Activated CD4-positive, alpha-beta T cell treated with anti-CD3 and anti-CD28 coated beads for 4 hours (primary cell): Measurements from ENCODE around the gene MPRIP.
A peak's percentile ranks its signal among the peaks of the same experiment; 100 is the strongest.

Experiments
- DNase-seq, 2 donors: peaks; one replicate each; pipeline ENCODE4 v3.0.0-alpha.2; 2020

Gene MPRIP

GRCh38 chr17:17114592-17115225, 72.5 kb downstream of the MPRIP start:
- DNase-seq: peak in 1 of 2 donors; percentile 34

GRCh38 chr17:17115620-17116019, 73.4 kb downstream of the MPRIP start:
- DNase-seq: no peak

GRCh38 chr17:17116406-17116805, 74.1 kb downstream of the MPRIP start:
- DNase-seq: no peak

GRCh38 chr17:17117923-17118322, 75.7 kb downstream of the MPRIP start:
- DNase-seq: no peak

- DNase-seq: no peak
Measured at GRCh38 chr17:17118399-17118798, 76.1 kb downstream of the MPRIP start.

GRCh38 chr17:17119106-17119505, 76.8 kb downstream of the MPRIP start:
- no peak for DNase-seq

- DNase-seq: peak; percentile 50 to 60
Measured at GRCh38 chr17:17119533-17119932, 77.3 kb downstream of the MPRIP start.

GRCh38 chr17:17120294-17120693, 78.0 kb downstream of the MPRIP start:
- DNase-seq: no peak

GRCh38 chr17:17120701-17121100, 78.4 kb downstream of the MPRIP start:
- no peak for DNase-seq

- DNase-seq: no peak
Measured at GRCh38 chr17:17121162-17121561, 78.9 kb downstream of the MPRIP start.

GRCh38 chr17:17122781-17123483, 80.7 kb downstream of the MPRIP start:
- DNase-seq: no peak

GRCh38 chr17:17124341-17124740, 82.1 kb downstream of the MPRIP start:
- DNase-seq: no peak

GRCh38 chr17:17125136-17126084, 83.2 kb downstream of the MPRIP start:
- no peak for DNase-seq

- no peak for DNase-seq
Measured at GRCh38 chr17:17126131-17127110, 84.2 kb downstream of the MPRIP start.

- no peak for DNase-seq
Measured at GRCh38 chr17:17127156-17127555, 84.9 kb downstream of the MPRIP start.

GRCh38 chr17:17127730-17128291, 85.6 kb downstream of the MPRIP start:
- no peak for DNase-seq

- DNase-seq: no peak
Measured at GRCh38 chr17:17128476-17129075, 86.3 kb downstream of the MPRIP start.

- no peak for DNase-seq
Measured at GRCh38 chr17:17129466-17129865, 87.2 kb downstream of the MPRIP start.

GRCh38 chr17:17130077-17130844, 88.0 kb downstream of the MPRIP start:
- no peak for DNase-seq

- DNase-seq: no peak
Measured at GRCh38 chr17:17131839-17132238, 89.6 kb downstream of the MPRIP start.

- DNase-seq: no peak
Measured at GRCh38 chr17:17132746-17133145, 90.5 kb downstream of the MPRIP start.
